ENCODE data around the gene MPP2. TPM values are rescaled to one million over a fixed set of nuclear protein-coding genes. Genes with fewer than 3 reads are reported as not detected.

Gene MPP2
- total RNA-seq, 1 donor from 2014 or later: not detected

DNA sequence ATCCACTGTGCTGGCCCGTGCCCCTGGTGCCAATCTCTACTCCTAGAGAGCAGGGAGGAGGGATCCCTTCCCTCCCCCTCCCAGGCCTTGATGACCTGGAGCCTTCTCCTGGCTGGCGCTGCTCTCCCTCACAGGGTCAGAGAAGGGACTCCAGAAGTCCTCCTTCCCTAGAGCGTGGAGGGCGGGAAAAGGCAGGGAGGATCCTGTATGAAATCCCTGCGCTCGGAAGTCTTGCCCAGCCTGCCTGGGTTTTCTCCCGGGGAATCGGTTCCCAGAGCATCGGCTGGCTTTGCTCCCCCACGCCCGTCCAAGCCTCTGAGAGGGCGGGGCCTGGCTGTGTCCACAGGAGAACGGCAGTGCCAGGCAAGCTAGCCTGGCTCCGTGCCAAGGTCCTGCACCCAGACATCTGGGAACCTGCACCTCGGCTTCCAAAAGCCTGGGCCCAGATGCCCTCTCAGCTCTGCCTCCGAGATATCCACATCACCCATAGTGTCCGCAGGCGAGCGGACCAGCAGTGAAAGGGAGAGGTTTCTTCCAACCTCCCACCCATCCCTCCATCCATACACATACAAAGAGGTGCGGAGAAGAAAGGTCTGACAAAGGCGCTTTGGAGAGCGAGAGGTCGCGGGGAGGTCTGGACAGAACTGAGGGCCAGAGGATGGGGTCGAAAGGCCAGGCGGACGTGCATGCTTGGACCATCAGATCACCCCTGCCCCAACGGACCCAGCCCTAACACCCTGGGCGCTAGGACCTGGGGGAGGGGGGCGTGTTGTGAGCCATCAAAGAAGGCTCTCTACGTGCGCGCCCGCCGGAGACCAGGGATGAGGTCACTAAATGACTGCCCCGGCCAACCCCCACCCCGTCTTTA is 1.1 kb downstream of the MPP2 start:
- ChIA-PET POLR2A (no interaction called here), CTCF (no interaction called here)
- Mint-ChIP-seq H3K36me3 (ENCODE audit: low read depth) (no peaks in the 10 kb centered on the region), H3K9me3 (no peaks in the 10 kb centered on the region), H3K4me3 (peak overlapping the region; percentile 73), H3K27me3 (peaks cover 63% of the 10 kb centered on the region), H3K27ac (peak overlapping the region; percentile 35), H3K4me1 (peaks cover 23% of the 10 kb centered on the region)
- ATAC-seq (ENCODE audit: low read depth) (no peak), DNase-seq (no peak)
- TF ChIP-seq, protein P1, sequence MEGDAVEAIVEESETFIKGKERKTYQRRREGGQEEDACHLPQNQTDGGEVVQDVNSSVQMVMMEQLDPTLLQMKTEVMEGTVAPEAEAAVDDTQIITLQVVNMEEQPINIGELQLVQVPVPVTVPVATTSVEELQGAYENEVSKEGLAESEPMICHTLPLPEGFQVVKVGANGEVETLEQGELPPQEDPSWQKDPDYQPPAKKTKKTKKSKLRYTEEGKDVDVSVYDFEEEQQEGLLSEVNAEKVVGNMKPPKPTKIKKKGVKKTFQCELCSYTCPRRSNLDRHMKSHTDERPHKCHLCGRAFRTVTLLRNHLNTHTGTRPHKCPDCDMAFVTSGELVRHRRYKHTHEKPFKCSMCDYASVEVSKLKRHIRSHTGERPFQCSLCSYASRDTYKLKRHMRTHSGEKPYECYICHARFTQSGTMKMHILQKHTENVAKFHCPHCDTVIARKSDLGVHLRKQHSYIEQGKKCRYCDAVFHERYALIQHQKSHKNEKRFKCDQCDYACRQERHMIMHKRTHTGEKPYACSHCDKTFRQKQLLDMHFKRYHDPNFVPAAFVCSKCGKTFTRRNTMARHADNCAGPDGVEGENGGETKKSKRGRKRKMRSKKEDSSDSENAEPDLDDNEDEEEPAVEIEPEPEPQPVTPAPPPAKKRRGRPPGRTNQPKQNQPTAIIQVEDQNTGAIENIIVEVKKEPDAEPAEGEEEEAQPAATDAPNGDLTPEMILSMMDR (IDR thresholded peaks at IDR 0.05): no peak
- intact Hi-C loops (cut with micrococcal nuclease): loop anchor here (5.0 to 10.0 kb wide), 2 partner anchors 81 to 101 kb away; no protein-coding TSS in a partner anchor

DNA sequence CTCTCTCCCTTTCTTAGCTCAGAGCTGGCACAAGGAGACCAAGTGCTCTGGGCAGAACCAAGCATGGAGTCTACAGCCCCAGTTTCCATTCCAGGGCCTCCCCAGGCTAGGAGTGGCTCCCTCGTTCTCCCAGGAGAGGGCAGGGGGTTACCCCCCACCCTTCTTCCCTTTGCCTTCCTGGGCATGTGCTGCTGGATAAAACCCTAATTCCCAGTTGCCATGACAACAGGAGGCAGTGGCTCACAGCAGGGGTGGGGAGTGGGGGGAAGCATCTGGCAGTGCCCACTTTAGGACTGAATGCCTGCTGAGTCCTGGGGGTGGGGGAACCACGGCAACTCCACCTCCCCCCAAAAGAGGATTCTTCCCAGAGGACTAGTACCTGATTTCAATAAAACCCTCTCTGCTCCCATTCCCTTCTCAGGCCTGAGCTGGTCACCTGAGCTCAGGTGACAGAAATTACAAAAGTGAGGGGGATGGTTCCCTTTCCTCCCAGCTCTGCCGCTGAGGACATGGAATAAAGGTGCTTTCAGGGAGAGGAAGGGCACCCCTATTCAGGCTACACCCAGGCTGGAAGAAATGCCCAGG is 1.8 kb downstream of the MPP2 start:
- Mint-ChIP-seq H3K4me1 (peaks cover 29% of the 10 kb centered on the region), H3K27me3 (peaks cover 70% of the 10 kb centered on the region), H3K4me3 (no peak overlapping the region), H3K9me3 (no peaks in the 10 kb centered on the region), H3K27ac (no peak overlapping the region), H3K36me3 (ENCODE audit: low read depth) (no peaks in the 10 kb centered on the region)
- intact Hi-C loops (cut with micrococcal nuclease): loop anchor here (5.0 to 10.0 kb wide), 2 partner anchors 81 to 102 kb away; no protein-coding TSS in a partner anchor
- TF ChIP-seq, protein P1 (IDR thresholded peaks at IDR 0.05): no peak
- ATAC-seq (ENCODE audit: low read depth): no peak
- POLR2A ChIA-PET: no interaction called here
- CTCF ChIA-PET: no interaction called here
- no peak for DNase-seq

GRCh38 chr17:43901861-43902589 is 5.3 kb downstream of the MPP2 start:
- H3K27me3 Mint-ChIP-seq: peaks cover 71% of the 10 kb centered on the region
- ChIA-PET CTCF (no interaction called here), POLR2A (no interaction called here)
- H3K9me3 Mint-ChIP-seq: no peaks in the 10 kb centered on the region
- no peaks in the 10 kb centered on the region for H3K36me3 Mint-ChIP-seq (ENCODE audit: low read depth)
- TF ChIP-seq, protein P1 (IDR thresholded peaks at IDR 0.05): no peak
- peaks cover 21% of the 10 kb centered on the region for H3K4me1 Mint-ChIP-seq
- no peak overlapping the region for H3K27ac Mint-ChIP-seq
- intact Hi-C loops (cut with micrococcal nuclease): loop anchor here (10.0 kb wide), 1 partner anchor 77 kb away; no protein-coding TSS in a partner anchor
- DNase-seq (no peak), ATAC-seq (ENCODE audit: low read depth) (no peak)
- no peak overlapping the region for H3K4me3 Mint-ChIP-seq

DNA sequence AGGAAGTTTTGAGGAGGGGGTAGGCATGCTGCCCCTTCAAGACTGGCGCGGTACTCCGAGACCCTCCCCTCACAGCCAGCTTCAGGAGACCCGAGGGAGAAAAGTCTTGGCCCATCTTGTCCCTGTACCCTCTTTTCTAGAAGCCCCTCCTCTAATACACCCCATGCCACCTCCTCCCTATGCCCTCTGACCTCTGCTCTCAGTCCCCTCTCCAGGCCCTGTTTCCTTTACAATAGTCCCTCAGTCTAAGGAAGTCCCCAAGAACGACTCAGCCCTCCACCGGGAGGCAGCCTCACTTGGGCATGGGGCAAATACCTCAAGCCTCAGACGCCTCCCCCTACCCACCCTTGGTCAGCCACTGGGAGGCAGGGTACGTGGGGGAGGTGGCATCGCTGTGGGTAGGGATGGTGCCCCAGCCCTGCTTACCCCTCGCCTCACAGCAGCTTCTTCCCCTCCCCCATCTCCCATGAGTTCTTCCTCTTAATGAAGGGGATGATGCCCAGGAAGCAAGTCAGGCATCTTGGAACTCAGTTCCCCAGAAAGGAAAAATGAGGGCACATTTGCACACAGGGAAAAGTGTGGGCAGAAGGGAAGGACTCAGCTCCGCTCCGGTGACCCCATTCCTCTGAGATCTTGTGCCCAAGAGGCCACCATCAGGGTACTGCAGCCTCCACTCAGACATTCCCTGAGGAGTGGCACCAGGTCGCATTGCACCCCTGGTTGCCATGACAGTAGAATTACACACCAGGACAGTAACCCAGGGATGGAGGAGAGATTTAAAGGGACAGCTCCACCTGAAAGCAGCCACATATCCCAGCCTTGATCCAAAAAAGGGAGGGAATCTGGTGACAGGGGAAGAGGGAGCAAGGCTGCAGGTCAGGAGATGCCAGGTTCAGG is 6.2 kb downstream of the MPP2 start:
- ATAC-seq (ENCODE audit: low read depth) (no peak), DNase-seq (no peak)
- ChIA-PET POLR2A (no interaction called here), CTCF (no interaction called here)
- intact Hi-C loops (cut with micrococcal nuclease): loop anchor here (10.0 kb wide), 1 partner anchor 76 kb away; no protein-coding TSS in a partner anchor
- TF ChIP-seq, protein P1 (IDR thresholded peaks at IDR 0.05): no peak
- Mint-ChIP-seq H3K27me3 (peaks cover 73% of the 10 kb centered on the region), H3K9me3 (no peaks in the 10 kb centered on the region), H3K4me3 (peak overlapping the region; percentile 76), H3K36me3 (ENCODE audit: low read depth) (no peaks in the 10 kb centered on the region), H3K4me1 (peaks cover 11% of the 10 kb centered on the region), H3K27ac (no peak overlapping the region)
